ENCODE results near the gene PLXNA4. TPM values are rescaled to one million over a fixed set of nuclear protein-coding genes. Genes with fewer than 3 reads are reported as not detected.

The PLXNA4 gene
- total and polyA plus RNA-seq, 2 experiments from 2014 or later = 0.08 to 0.80 TPM

GRCh38 chr7:132569884-132570614 lies 6.2 kb downstream of the PLXNA4 start:
- no peak overlapping the region for H3K27ac ChIP-seq (ENCODE audit: low read depth)
- no peak for ATAC-seq
- H4K20me1 ChIP-seq (replicated peaks; ENCODE audit: insufficient read depth) = peaks cover 4% of the 10 kb centered on the region; the same call in 1 of the 2 replicates
- TF ChIP-seq, protein P1, sequence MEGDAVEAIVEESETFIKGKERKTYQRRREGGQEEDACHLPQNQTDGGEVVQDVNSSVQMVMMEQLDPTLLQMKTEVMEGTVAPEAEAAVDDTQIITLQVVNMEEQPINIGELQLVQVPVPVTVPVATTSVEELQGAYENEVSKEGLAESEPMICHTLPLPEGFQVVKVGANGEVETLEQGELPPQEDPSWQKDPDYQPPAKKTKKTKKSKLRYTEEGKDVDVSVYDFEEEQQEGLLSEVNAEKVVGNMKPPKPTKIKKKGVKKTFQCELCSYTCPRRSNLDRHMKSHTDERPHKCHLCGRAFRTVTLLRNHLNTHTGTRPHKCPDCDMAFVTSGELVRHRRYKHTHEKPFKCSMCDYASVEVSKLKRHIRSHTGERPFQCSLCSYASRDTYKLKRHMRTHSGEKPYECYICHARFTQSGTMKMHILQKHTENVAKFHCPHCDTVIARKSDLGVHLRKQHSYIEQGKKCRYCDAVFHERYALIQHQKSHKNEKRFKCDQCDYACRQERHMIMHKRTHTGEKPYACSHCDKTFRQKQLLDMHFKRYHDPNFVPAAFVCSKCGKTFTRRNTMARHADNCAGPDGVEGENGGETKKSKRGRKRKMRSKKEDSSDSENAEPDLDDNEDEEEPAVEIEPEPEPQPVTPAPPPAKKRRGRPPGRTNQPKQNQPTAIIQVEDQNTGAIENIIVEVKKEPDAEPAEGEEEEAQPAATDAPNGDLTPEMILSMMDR (conservative IDR thresholded peaks at IDR 0.05; ENCODE audit: low read depth in 2 of 2) = no peak
- TF ChIP-seq EZH2phosphoT487 (IDR thresholded peaks at IDR 0.05; ENCODE audit: unreplicated experiment) = no peak
- no peak for TF ChIP-seq POLR2AphosphoS5 (IDR thresholded peaks at IDR 0.05; ENCODE audit: low read depth)
- TF ChIP-seq ZNF331 (CRISPR knock-in tag; IDR thresholded peaks at IDR 0.05; ENCODE audit: low read depth) = no peak
- TF ChIP-seq, protein P2, sequence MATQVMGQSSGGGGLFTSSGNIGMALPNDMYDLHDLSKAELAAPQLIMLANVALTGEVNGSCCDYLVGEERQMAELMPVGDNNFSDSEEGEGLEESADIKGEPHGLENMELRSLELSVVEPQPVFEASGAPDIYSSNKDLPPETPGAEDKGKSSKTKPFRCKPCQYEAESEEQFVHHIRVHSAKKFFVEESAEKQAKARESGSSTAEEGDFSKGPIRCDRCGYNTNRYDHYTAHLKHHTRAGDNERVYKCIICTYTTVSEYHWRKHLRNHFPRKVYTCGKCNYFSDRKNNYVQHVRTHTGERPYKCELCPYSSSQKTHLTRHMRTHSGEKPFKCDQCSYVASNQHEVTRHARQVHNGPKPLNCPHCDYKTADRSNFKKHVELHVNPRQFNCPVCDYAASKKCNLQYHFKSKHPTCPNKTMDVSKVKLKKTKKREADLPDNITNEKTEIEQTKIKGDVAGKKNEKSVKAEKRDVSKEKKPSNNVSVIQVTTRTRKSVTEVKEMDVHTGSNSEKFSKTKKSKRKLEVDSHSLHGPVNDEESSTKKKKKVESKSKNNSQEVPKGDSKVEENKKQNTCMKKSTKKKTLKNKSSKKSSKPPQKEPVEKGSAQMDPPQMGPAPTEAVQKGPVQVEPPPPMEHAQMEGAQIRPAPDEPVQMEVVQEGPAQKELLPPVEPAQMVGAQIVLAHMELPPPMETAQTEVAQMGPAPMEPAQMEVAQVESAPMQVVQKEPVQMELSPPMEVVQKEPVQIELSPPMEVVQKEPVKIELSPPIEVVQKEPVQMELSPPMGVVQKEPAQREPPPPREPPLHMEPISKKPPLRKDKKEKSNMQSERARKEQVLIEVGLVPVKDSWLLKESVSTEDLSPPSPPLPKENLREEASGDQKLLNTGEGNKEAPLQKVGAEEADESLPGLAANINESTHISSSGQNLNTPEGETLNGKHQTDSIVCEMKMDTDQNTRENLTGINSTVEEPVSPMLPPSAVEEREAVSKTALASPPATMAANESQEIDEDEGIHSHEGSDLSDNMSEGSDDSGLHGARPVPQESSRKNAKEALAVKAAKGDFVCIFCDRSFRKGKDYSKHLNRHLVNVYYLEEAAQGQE (IDR thresholded peaks at IDR 0.05; ENCODE audit: unreplicated experiment) = no peak
- no peak for TF ChIP-seq STAT1 (IDR thresholded peaks at IDR 0.05; ENCODE audit: unreplicated experiment)
- TF ChIP-seq CREB1 (CRISPR knock-in tag; IDR thresholded peaks at IDR 0.05; ENCODE audit: low read depth) = no peak
- TF ChIP-seq EZH2 (IDR thresholded peaks at IDR 0.05; ENCODE audit: low read depth, unreplicated experiment) = no peak
- H2AFZ ChIP-seq = 0 out of 2 replicates have a peak overlapping the region, but pooled peaks have one; percentile 52
- H3K36me3 ChIP-seq (ENCODE audit: insufficient read depth) = no peaks in the 10 kb centered on the region
- Mint-ChIP-seq H3K27ac (no peak overlapping the region), H3K36me3 (ENCODE audit: low read depth) (no peaks in the 10 kb centered on the region), H3K9me3 (no peaks in the 10 kb centered on the region), H3K4me3 (no peak overlapping the region), H3K4me1 (peaks cover 44% of the 10 kb centered on the region), H3K27me3 (ENCODE audit: insufficient read depth, low read depth, poor library complexity) (peaks cover 40% of the 10 kb centered on the region)
- no peaks in the 10 kb centered on the region for H3K9me2 ChIP-seq (ENCODE audit: insufficient read depth)
- H3K27me3 ChIP-seq (ENCODE audit: insufficient read depth) = peaks cover 57% of the 10 kb centered on the region
- H3K4me1 ChIP-seq (ENCODE audit: insufficient read depth) = peaks cover 37% of the 10 kb centered on the region
- no peak overlapping the region for H3K4me2 ChIP-seq
- peaks cover 3% of the 10 kb centered on the region; the same call in 1 of the 2 replicates for H3F3A ChIP-seq (replicated peaks; ENCODE audit: low read depth)
- no peak overlapping the region for H3K4me3 ChIP-seq
- DNase-seq (ENCODE audit: low spot score) = no peak
- no peaks in the 10 kb centered on the region for H3K79me2 ChIP-seq (replicated peaks; ENCODE audit: insufficient read depth)

GRCh38 chr7:132568962-132569361 lies 7.3 kb downstream of the PLXNA4 start:
- H3K36me3 ChIP-seq (ENCODE audit: insufficient read depth) = no peaks in the 10 kb centered on the region
- Mint-ChIP-seq H3K4me1 (peaks cover 41% of the 10 kb centered on the region), H3K9me3 (peaks cover 4% of the 10 kb centered on the region; the same call in 1 of the 3 replicates), H3K27ac (no peak overlapping the region), H3K36me3 (ENCODE audit: low read depth) (peaks cover 4% of the 10 kb centered on the region; the same call in 2 of the 3 replicates), H3K4me3 (no peak overlapping the region), H3K27me3 (ENCODE audit: insufficient read depth, low read depth, poor library complexity) (peaks cover 37% of the 10 kb centered on the region)
- no peak overlapping the region for H3K27ac ChIP-seq (ENCODE audit: low read depth)
- no peak overlapping the region for H3K4me2 ChIP-seq
- DNase-seq (ENCODE audit: low spot score) (no peak), ATAC-seq (no peak)
- peaks cover 52% of the 10 kb centered on the region for H3K27me3 ChIP-seq (ENCODE audit: insufficient read depth)
- H3K4me3 ChIP-seq = no peak overlapping the region
- H3K4me1 ChIP-seq (ENCODE audit: insufficient read depth) = peaks cover 33% of the 10 kb centered on the region
- no peaks in the 10 kb centered on the region; the same call in 1 of the 2 replicates for H4K20me1 ChIP-seq (replicated peaks; ENCODE audit: insufficient read depth)
- H2AFZ ChIP-seq = no peak overlapping the region
- no peaks in the 10 kb centered on the region; the same call in 1 of the 2 replicates for H3F3A ChIP-seq (replicated peaks; ENCODE audit: low read depth)
- H3K79me2 ChIP-seq (replicated peaks; ENCODE audit: insufficient read depth) = no peaks in the 10 kb centered on the region
- H3K9me2 ChIP-seq (ENCODE audit: insufficient read depth) = no peaks in the 10 kb centered on the region
- TF ChIP-seq CREB1 (CRISPR knock-in tag; IDR thresholded peaks at IDR 0.05; ENCODE audit: low read depth) (no peak), EZH2 (IDR thresholded peaks at IDR 0.05; ENCODE audit: low read depth, unreplicated experiment) (no peak), EZH2phosphoT487 (IDR thresholded peaks at IDR 0.05; ENCODE audit: unreplicated experiment) (no peak), ZNF114 (CRISPR knock-in tag; IDR thresholded peaks at IDR 0.05) (no peak), NANOG (IDR thresholded peaks at IDR 0.05; ENCODE audit: borderline replicate concordance) (no peak)
- TF ChIP-seq, protein P2 (IDR thresholded peaks at IDR 0.05; ENCODE audit: unreplicated experiment) = no peak

Measured in GM23338 (cell line).